Measurements from ENCODE around the gene EZR.
"Not testable (repeated sequence)": the region's sequence is repeated elsewhere in the genome, so short reads cannot be mapped to it uniquely, and the experiment has no call there.

EZR gene

GRCh38 chr6:158834675-158835385, 15.7 kb upstream of the EZR start:
- H3K36me3 ChIP-seq (ENCODE audit: control insufficient read depth in 2 of 2, insufficient read depth in 1 of 2, low read length in 2 of 2), result no peaks in the 10 kb centered on the region
- H3K9me3 ChIP-seq (ENCODE audit: control insufficient read depth, insufficient read depth, low read depth, low read length), result no peaks in the 10 kb centered on the region
- no peak for TF ChIP-seq BCL11B (tag by site-specific recombination; IDR thresholded peaks at IDR 0.05; ENCODE audit: low read depth)
- no peak for TF ChIP-seq ZNF473 (tag by site-specific recombination; IDR thresholded peaks at IDR 0.05)
- TF ChIP-seq ZNF214 (tag by site-specific recombination; IDR thresholded peaks at IDR 0.05; ENCODE audit: borderline replicate concordance), result no peak
- no peak for TF ChIP-seq ZNF211 (tag by site-specific recombination; IDR thresholded peaks at IDR 0.05; ENCODE audit: low read depth)
- TF ChIP-seq, protein P1, sequence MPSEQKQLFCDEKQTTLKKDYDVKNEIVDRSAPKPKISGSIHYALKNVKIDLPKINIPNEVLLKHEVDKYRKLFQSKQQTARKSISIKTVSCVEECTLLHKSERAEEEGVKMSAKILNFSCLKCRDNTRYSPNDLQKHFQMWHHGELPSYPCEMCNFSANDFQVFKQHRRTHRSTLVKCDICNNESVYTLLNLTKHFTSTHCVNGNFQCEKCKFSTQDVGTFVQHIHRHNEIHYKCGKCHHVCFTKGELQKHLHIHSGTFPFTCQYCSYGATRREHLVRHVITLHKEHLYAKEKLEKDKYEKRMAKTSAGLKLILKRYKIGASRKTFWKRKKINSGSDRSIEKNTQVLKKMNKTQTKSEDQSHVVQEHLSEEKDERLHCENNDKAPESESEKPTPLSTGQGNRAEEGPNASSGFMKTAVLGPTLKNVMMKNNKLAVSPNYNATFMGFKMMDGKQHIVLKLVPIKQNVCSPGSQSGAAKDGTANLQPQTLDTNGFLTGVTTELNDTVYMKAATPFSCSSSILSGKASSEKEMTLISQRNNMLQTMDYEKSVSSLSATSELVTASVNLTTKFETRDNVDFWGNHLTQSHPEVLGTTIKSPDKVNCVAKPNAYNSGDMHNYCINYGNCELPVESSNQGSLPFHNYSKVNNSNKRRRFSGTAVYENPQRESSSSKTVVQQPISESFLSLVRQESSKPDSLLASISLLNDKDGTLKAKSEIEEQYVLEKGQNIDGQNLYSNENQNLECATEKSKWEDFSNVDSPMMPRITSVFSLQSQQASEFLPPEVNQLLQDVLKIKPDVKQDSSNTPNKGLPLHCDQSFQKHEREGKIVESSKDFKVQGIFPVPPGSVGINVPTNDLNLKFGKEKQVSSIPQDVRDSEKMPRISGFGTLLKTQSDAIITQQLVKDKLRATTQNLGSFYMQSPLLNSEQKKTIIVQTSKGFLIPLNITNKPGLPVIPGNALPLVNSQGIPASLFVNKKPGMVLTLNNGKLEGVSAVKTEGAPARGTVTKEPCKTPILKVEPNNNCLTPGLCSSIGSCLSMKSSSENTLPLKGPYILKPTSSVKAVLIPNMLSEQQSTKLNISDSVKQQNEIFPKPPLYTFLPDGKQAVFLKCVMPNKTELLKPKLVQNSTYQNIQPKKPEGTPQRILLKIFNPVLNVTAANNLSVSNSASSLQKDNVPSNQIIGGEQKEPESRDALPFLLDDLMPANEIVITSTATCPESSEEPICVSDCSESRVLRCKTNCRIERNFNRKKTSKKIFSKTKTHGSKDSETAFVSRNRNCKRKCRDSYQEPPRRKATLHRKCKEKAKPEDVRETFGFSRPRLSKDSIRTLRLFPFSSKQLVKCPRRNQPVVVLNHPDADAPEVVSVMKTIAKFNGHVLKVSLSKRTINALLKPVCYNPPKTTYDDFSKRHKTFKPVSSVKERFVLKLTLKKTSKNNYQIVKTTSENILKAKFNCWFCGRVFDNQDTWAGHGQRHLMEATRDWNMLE (tag by site-specific recombination; conservative IDR thresholded peaks at IDR 0.05; ENCODE audit: low read depth), result no peak
- TF ChIP-seq ZNF621 (tag by site-specific recombination; IDR thresholded peaks at IDR 0.05), result no peak
- TF ChIP-seq, protein P2, sequence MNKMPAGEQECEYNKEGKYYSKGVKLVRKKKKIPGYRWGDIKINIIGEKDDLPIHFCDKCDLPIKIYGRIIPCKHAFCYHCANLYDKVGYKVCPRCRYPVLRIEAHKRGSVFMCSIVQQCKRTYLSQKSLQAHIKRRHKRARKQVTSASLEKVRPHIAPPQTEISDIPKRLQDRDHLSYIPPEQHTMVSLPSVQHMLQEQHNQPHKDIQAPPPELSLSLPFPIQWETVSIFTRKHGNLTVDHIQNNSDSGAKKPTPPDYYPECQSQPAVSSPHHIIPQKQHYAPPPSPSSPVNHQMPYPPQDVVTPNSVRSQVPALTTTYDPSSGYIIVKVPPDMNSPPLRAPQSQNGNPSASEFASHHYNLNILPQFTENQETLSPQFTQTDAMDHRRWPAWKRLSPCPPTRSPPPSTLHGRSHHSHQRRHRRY (tag by site-specific recombination; IDR thresholded peaks at IDR 0.05), result no peak
- no peak for TF ChIP-seq ZSCAN18 (tag by site-specific recombination; IDR thresholded peaks at IDR 0.05)
- TF ChIP-seq HOXC10 (CRISPR knock-in tag; IDR thresholded peaks at IDR 0.05), result no peak
- TF ChIP-seq ZNF768 (tag by site-specific recombination; IDR thresholded peaks at IDR 0.05), result no peak
- no peak for TF ChIP-seq MEIS1 (CRISPR knock-in tag; IDR thresholded peaks at IDR 0.05; ENCODE audit: borderline replicate concordance)
- no peak for TF ChIP-seq ZNF121 (tag by site-specific recombination; IDR thresholded peaks at IDR 0.05)
- no peak overlapping the region for H3K4me3 ChIP-seq (ENCODE audit: low read depth, low read length)
- no peaks in the 10 kb centered on the region for H3K4me1 ChIP-seq (ENCODE audit: control insufficient read depth, insufficient read depth, low read length)
- POLR2A ChIA-PET, result no interaction called here
- H3K27ac ChIP-seq (ENCODE audit: extremely low read depth, low read depth, low read length), result no peak overlapping the region
- CTCF ChIA-PET, result no interaction called here

DNA sequence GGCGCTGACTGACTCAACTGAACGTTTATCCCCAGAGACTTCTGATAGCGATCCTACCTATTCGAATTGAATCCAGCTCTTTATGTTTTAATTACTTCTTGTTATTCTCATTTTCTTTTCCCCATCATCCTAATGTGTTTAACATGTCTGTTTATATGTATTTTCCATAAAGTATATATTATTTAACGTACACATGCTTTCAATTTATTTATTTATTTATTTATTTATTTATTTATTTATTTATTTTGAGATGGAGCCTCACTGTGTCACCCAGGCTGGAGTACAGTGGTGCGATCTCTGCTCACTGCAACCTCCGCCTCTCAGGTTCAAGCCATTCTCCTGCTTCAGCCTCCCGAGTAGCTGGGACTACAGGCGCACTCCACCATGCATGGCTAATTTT, 13.6 kb upstream of the EZR start:
- ChIA-PET POLR2A (interaction anchor here (1.5 kb wide), 1 partner anchor 14 kb away, joined by 5 read pairs; the partner anchor contains the start of gene EZR), CTCF (interaction anchor here (0.6 to 2.1 kb wide), 7 partner anchors 8 to 113 kb away, joined by 3 to 10 read pairs (median 4); partner anchors contain the start of gene EZR)
- not testable (repeated sequence) for H3K36me3 ChIP-seq (ENCODE audit: control insufficient read depth in 2 of 2, insufficient read depth in 1 of 2, low read length in 2 of 2); H3K4me3 ChIP-seq (ENCODE audit: low read depth, low read length); H3K27ac ChIP-seq (ENCODE audit: extremely low read depth, low read depth, low read length); H3K4me1 ChIP-seq (ENCODE audit: control insufficient read depth, insufficient read depth, low read length); H3K9me3 ChIP-seq (ENCODE audit: control insufficient read depth, insufficient read depth, low read depth, low read length)
- TF ChIP-seq ZNF580 (tag by site-specific recombination; IDR thresholded peaks at IDR 0.05), result 0 out of 2 replicates have a peak, but pooled peaks have one; percentile 23
- TF ChIP-seq ZNF510 (tag by site-specific recombination; IDR thresholded peaks at IDR 0.05; ENCODE audit: insufficient replicate concordance), result peak; percentile 45
- peak; percentile 70 for TF ChIP-seq ZNF623 (tag by site-specific recombination; IDR thresholded peaks at IDR 0.05)
- peak; percentile 67 for TF ChIP-seq REST (tag by site-specific recombination; IDR thresholded peaks at IDR 0.05)
- TF ChIP-seq ZNF292 (tag by site-specific recombination; IDR thresholded peaks at IDR 0.05; ENCODE audit: borderline replicate concordance, low read depth), result peak; percentile 71; the same call in 1 of the 2 replicates
- 0 out of 2 replicates have a peak, but pooled peaks have one; percentile 37 for TF ChIP-seq ZBTB21 (tag by site-specific recombination; IDR thresholded peaks at IDR 0.05)

Measured in HEK293 (cell line).